Breast epithelium (tissue), 3 donors: ENCODE data around the gene WDR70.

Experiments
- POLR2A ChIP-seq: fragments of 450-650 bp; IDR thresholded peaks from one replicate; pipeline ENCODE4 v1.6.1; 2016; ENCODE audit warnings: antibody characterized with exemption, mild to moderate bottlenecking, moderate library complexity
- TF ChIP-seq, protein P1 (sequence below), 3 donors: fragments of 450-650 bp; IDR thresholded peaks; one replicate each; pipeline ENCODE4 v1.5.1; 2016 to 2017; ENCODE audit warnings: antibody characterized with exemption in 3 of 3, mild to moderate bottlenecking in 3 of 3, moderate library complexity in 3 of 3

DNA sequence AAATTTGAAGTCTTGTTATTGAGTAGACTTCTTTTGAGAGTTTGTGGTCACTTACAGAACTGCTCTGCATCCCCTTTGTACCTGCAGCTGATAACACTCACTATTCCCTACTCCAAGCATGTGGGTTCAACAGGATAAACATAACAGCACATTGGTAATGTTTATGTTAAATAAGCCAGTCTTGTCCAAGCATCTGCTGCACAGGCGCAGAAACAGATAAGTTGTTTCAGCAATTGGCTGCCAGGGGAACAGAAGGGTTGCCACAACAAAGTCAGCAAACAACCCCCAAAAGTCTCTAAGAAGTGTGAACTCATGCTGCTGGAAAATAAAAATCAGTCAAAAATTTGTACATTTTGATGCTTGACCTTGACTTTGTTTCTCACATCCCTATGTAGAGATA is 286.2 kb downstream of the WDR70 start:
- TF ChIP-seq, protein P1, sequence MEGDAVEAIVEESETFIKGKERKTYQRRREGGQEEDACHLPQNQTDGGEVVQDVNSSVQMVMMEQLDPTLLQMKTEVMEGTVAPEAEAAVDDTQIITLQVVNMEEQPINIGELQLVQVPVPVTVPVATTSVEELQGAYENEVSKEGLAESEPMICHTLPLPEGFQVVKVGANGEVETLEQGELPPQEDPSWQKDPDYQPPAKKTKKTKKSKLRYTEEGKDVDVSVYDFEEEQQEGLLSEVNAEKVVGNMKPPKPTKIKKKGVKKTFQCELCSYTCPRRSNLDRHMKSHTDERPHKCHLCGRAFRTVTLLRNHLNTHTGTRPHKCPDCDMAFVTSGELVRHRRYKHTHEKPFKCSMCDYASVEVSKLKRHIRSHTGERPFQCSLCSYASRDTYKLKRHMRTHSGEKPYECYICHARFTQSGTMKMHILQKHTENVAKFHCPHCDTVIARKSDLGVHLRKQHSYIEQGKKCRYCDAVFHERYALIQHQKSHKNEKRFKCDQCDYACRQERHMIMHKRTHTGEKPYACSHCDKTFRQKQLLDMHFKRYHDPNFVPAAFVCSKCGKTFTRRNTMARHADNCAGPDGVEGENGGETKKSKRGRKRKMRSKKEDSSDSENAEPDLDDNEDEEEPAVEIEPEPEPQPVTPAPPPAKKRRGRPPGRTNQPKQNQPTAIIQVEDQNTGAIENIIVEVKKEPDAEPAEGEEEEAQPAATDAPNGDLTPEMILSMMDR (IDR thresholded peaks at IDR 0.05): no peak
- no peak for TF ChIP-seq POLR2A
